ENCODE data around the gene CMBL.

GRCh38 chr5:10339058-10339811 is 31.5 kb upstream of the CMBL start:
- TF ChIP-seq, protein P1, sequence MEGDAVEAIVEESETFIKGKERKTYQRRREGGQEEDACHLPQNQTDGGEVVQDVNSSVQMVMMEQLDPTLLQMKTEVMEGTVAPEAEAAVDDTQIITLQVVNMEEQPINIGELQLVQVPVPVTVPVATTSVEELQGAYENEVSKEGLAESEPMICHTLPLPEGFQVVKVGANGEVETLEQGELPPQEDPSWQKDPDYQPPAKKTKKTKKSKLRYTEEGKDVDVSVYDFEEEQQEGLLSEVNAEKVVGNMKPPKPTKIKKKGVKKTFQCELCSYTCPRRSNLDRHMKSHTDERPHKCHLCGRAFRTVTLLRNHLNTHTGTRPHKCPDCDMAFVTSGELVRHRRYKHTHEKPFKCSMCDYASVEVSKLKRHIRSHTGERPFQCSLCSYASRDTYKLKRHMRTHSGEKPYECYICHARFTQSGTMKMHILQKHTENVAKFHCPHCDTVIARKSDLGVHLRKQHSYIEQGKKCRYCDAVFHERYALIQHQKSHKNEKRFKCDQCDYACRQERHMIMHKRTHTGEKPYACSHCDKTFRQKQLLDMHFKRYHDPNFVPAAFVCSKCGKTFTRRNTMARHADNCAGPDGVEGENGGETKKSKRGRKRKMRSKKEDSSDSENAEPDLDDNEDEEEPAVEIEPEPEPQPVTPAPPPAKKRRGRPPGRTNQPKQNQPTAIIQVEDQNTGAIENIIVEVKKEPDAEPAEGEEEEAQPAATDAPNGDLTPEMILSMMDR (IDR thresholded peaks at IDR 0.05; ENCODE audit: low read depth, low read length, poor library complexity, severe bottlenecking): no peak
- no peak for TF ChIP-seq EZH2phosphoT487 (IDR thresholded peaks at IDR 0.05; ENCODE audit: borderline replicate concordance, low read length)

All from DOHH2 (cell line).